Small intestine (tissue), 7 donors: ENCODE measurements around the gene HINT2. TPM values are rescaled to one million over a fixed set of nuclear protein-coding genes. Genes with fewer than 3 reads are reported as not detected.
A peak's percentile ranks its signal among the peaks of the same experiment; 100 is the strongest.

Experiments used
- DNase-seq, 2 donors: peaks; one replicate each; pipeline versions ENCODE4 v3.0.0 to v3.0.0-alpha.2; 2013
- FAIRE-seq: peaks from 2 replicates; lab custom pipeline; 2012; peaks lifted over from hg19 to GRCh38; lab: Jason Lieb, UNC
- H3K27ac ChIP-seq, 3 donors: one replicate each; pipeline ENCODE4 v1.5.1; 2013; ENCODE audit warnings: low read length in 2 of 3, mild to moderate bottlenecking in 2 of 3, control low read depth in 1 of 3, inconsistent platforms in 1 of 3, low read depth in 1 of 3, moderate library complexity in 1 of 3
- H3K27me3 ChIP-seq, 3 donors: one replicate each; pipeline ENCODE4 v1.6.1; 2013; ENCODE audit warnings: low read length in 3 of 3, inconsistent platforms in 1 of 3; ENCODE audit not compliant: control insufficient read depth in 3 of 3, insufficient read depth in 3 of 3
- H3K36me3 ChIP-seq, 3 donors: one replicate each; pipeline ENCODE4 v1.6.1; 2013; ENCODE audit warnings: low read length in 3 of 3, inconsistent platforms in 1 of 3, low read depth in 1 of 3, mild to moderate bottlenecking in 1 of 3, moderate library complexity in 1 of 3; ENCODE audit not compliant: control insufficient read depth in 3 of 3, insufficient read depth in 2 of 3
- H3K4me1 ChIP-seq, 3 donors: one replicate each; pipeline ENCODE4 v1.6.1; 2013; ENCODE audit warnings: low read length in 2 of 3, inconsistent platforms in 1 of 3, low read depth in 1 of 3, mild to moderate bottlenecking in 1 of 3, moderate library complexity in 1 of 3; ENCODE audit not compliant: control insufficient read depth in 3 of 3, insufficient read depth in 2 of 3
- H3K4me3 ChIP-seq, 3 donors: one replicate each; pipeline ENCODE4 v1.5.1; 2013; ENCODE audit warnings: low read length in 3 of 3, control low read depth in 1 of 3, inconsistent platforms in 1 of 3, low read depth in 1 of 3, mild to moderate bottlenecking in 1 of 3, moderate library complexity in 1 of 3
- H3K9me3 ChIP-seq, 2 donors: one replicate each; pipeline ENCODE4 v1.6.1; 2013; ENCODE audit warnings: low read depth in 1 of 2, low read length in 1 of 2; ENCODE audit not compliant: control insufficient read depth in 2 of 2, insufficient read depth in 1 of 2
- WGBS, 3 donors: extraction: QIAGEN DNeasy Blood & Tissue Kit; methylation state at CpG; one replicate each; pipeline ENCODE4 v1.1.7; 2013; 5-methylcytosine and 5-hydroxymethylcytosine counted together
- polyA plus RNA-seq, 4 donors: library from polyadenylated mRNA; stranded (reverse) in 3 of 4; unstranded in 1 of 4; fragments of 200-250 nt in 3 of 4; fragments of 120-200 nt in 1 of 4; gene quantifications; one replicate each; pipeline versions ENCODE4 v1.2.1 to v1.2.3, GENCODE V29; 2013
- donor health status: healthy with polysubstance abuse.
- donor health status: control.
- donor health status: control.
- donor health status: Bipolar disorder and iron deficiency.
- donor health status: healthy.

HINT2 gene
- polyA plus RNA-seq, 4 donors: 34.4 to 138 (median 93.9) TPM

GRCh38 chr9:35797311-35798109 lies 17.3 kb downstream of the HINT2 start:
- Histone ChIP-seq H3K27me3 (no peaks in the 10 kb centered on the region), H3K4me1 (no peaks in the 10 kb centered on the region)
- no peak for FAIRE-seq

GRCh38 chr9:35795695-35796094 lies 19.1 kb downstream of the HINT2 start:
- Histone ChIP-seq H3K9me3 (no peaks in the 10 kb centered on the region), H3K27me3 (no peaks in the 10 kb centered on the region), H3K4me1 (peaks cover 0 to 4% (median 0%) of the 10 kb centered on the region in 3 donors), H3K27ac (no peak overlapping the region), H3K36me3 (peaks cover 0 to 39% (median 0%) of the 10 kb centered on the region in 3 donors), H3K4me3 (no peak overlapping the region)
- DNase-seq: no peak
- no peak for FAIRE-seq

More at GRCh38 chr9:35797311-35798109, 17.3 kb downstream of the HINT2 start:
- 87 to 91% (median 90%) methylated on average over 6 of the region's 6 CpGs for WGBS, 3 donors
- Histone ChIP-seq H3K4me3 (no peak overlapping the region), H3K27ac (no peak overlapping the region), H3K9me3 (no peaks in the 10 kb centered on the region), H3K36me3 (peaks cover 0 to 43% (median 1%) of the 10 kb centered on the region in 3 donors)
- no peak for DNase-seq

GRCh38 chr9:35793461-35793860 lies 21.4 kb downstream of the HINT2 start:
- no peak overlapping the region for H3K4me3 ChIP-seq
- no peak overlapping the region for H3K27ac ChIP-seq
- DNase-seq: no peak
- H3K4me1 ChIP-seq: peaks cover 0 to 8% (median 0%) of the 10 kb centered on the region in 3 donors
- no peaks in the 10 kb centered on the region for H3K9me3 ChIP-seq
- no peaks in the 10 kb centered on the region for H3K27me3 ChIP-seq
- FAIRE-seq: no peak
- 72 to 95% (median 89%) methylated on average over 2 of the region's 2 CpGs for WGBS, 3 donors
- H3K36me3 ChIP-seq: peaks cover 0 to 37% (median 0%) of the 10 kb centered on the region in 3 donors

GRCh38 chr9:35792826-35793225 lies 22.0 kb downstream of the HINT2 start:
- H3K4me3 ChIP-seq: no peak overlapping the region
- H3K9me3 ChIP-seq: no peaks in the 10 kb centered on the region
- no peak for DNase-seq
- no peak overlapping the region for H3K27ac ChIP-seq
- peaks cover 0 to 40% (median 0%) of the 10 kb centered on the region in 3 donors for H3K36me3 ChIP-seq
- H3K27me3 ChIP-seq: no peaks in the 10 kb centered on the region
- WGBS, 3 donors: 91 to 96% (median 95%) methylated on average over 14 of the region's 14 CpGs
- no peak for FAIRE-seq
- peaks cover 0 to 8% (median 0%) of the 10 kb centered on the region in 3 donors for H3K4me1 ChIP-seq

- FAIRE-seq (no peak), DNase-seq (no peak)
- no peaks in the 10 kb centered on the region for H3K27me3 ChIP-seq
- peaks cover 0 to 8% (median 0%) of the 10 kb centered on the region in 3 donors for H3K4me1 ChIP-seq
- peak overlapping the region in 2 of 3 donors; percentile 24 to 37 for H3K4me3 ChIP-seq
- WGBS, 3 donors: 86 to 92% (median 91%) methylated on average over 33 to 34 of the region's 34 CpGs
- no peaks in the 10 kb centered on the region for H3K9me3 ChIP-seq
- no peak overlapping the region for H3K27ac ChIP-seq
- peaks cover 0 to 40% (median 0%) of the 10 kb centered on the region in 3 donors for H3K36me3 ChIP-seq
Observed at GRCh38 chr9:35792024-35792813, 22.6 kb downstream of the HINT2 start.

GRCh38 chr9:35791297-35791921 lies 23.4 kb downstream of the HINT2 start, which contains the start of gene NPR2:
Gene NPR2, plus strand, starts transcription at chr9:35791591. Its CDS starts 818 bp downstream, at chr9:35792409.
- no peaks in the 10 kb centered on the region for H3K27me3 ChIP-seq
- 20 to 57% (median 35%) methylated on average over 26 to 64 of the region's 64 CpGs for WGBS, 3 donors
- H3K4me3 ChIP-seq: peak within 1 kb of the TSS; percentile 8 to 37 (median 24)
- DNase-seq (peak in 1 of 2 donors; percentile 49), FAIRE-seq (no peak)
- peaks cover 0 to 8% (median 0%) of the 10 kb centered on the region in 3 donors for H3K4me1 ChIP-seq
- peaks cover 0 to 39% (median 0%) of the 10 kb centered on the region in 3 donors for H3K36me3 ChIP-seq
- H3K9me3 ChIP-seq: no peaks in the 10 kb centered on the region
- H3K27ac ChIP-seq: peak within 1 kb of the TSS in 2 of 3 donors; percentile 9 to 48

GRCh38 chr9:35790385-35791296 lies 24.2 kb downstream of the HINT2 start:
- FAIRE-seq: no peak
- H3K4me3 ChIP-seq: peak overlapping the region in 1 of 3 donors; percentile 16

More at GRCh38 chr9:35790385-35791296, 24.2 kb downstream of the HINT2 start:
- H3K27me3 ChIP-seq: no peaks in the 10 kb centered on the region
- no peaks in the 10 kb centered on the region for H3K9me3 ChIP-seq
- peaks cover 0 to 8% (median 0%) of the 10 kb centered on the region in 3 donors for H3K4me1 ChIP-seq
- peaks cover 0 to 41% (median 2%) of the 10 kb centered on the region in 3 donors for H3K36me3 ChIP-seq
- H3K27ac ChIP-seq: peak overlapping the region in 2 of 3 donors; percentile 9 to 19
- peak; percentile 76 to 84 for DNase-seq
- WGBS, 3 donors: 51 to 66% (median 66%) methylated on average over 37 of the region's 37 CpGs
